Esophagus muscularis mucosa (tissue), 4 donors: Measurements from ENCODE around the gene ZNF677. TPM values are rescaled to one million over a fixed set of nuclear protein-coding genes. Genes with fewer than 3 reads are reported as not detected.
"Not testable (repeated sequence)": the region's sequence is repeated elsewhere in the genome, so short reads cannot be mapped to it uniquely, and the experiment has no call there.

Experiments used
- DNase-seq: peaks from one replicate; pipeline ENCODE4 v3.0.0-alpha.2; 2017; ENCODE audit errors: extremely low spot score
- H3K27ac ChIP-seq, 4 donors: fragments of 200-600 bp; sonication (generic); replicated peaks in 1 of 4; 1 replicate in 3 of 4; 2 replicates in 1 of 4; pipeline ENCODE4 v1.5.1; 2016 to 2019; ENCODE audit warnings: mild to moderate bottlenecking in 1 of 4
- H3K27me3 ChIP-seq, 4 donors: fragments of 200-600 bp; sonication (generic); one replicate each; pipeline versions ENCODE4 v1.5.1 to v1.6.0; 2016 to 2019
- H3K36me3 ChIP-seq, 4 donors: fragments of 200-600 bp; sonication (generic); one replicate each; pipeline ENCODE4 v1.5.1; 2016 to 2019
- H3K4me1 ChIP-seq, 4 donors: fragments of 200-600 bp; sonication (generic); one replicate each; pipeline ENCODE4 v1.5.1; 2016 to 2019
- H3K4me3 ChIP-seq, 4 donors: fragments of 200-600 bp; sonication (generic); 1 replicate in 2 of 4; 2 replicates in 2 of 4; pipeline ENCODE4 v1.5.1; 2016 to 2019; ENCODE audit warnings: mild to moderate bottlenecking in 4 of 4, moderate library complexity in 1 of 4
- H3K9me3 ChIP-seq, 4 donors: fragments of 200-600 bp; sonication (generic); 1 replicate in 3 of 4; 2 replicates in 1 of 4; pipeline ENCODE4 v1.5.1; 2016 to 2019
- CTCF ChIP-seq, 3 experiments: fragments of 200-600 bp in 2 of 3; fragments of 450-650 bp in 1 of 3; sonication (generic) in 2 of 3; IDR thresholded peaks; one replicate each; pipeline ENCODE4 v1.5.1; 2017 to 2019; ENCODE audit warnings: antibody characterized with exemption in 3 of 3, mild to moderate bottlenecking in 2 of 3, moderate library complexity in 1 of 3
- EP300 ChIP-seq: sonication (generic); formaldehyde crosslinking; IDR thresholded peaks from one replicate; pipeline ENCODE4 v1.6.1; 2017; ENCODE audit warnings: antibody characterized with exemption
- POLR2A ChIP-seq: fragments of 450-650 bp; IDR thresholded peaks from one replicate; pipeline ENCODE4 v1.6.1; 2017; ENCODE audit warnings: antibody characterized with exemption, moderate library complexity, mild to moderate bottlenecking, low read depth
- POLR2AphosphoS5 ChIP-seq, 2 donors: sonication (generic); formaldehyde crosslinking; IDR thresholded peaks; one replicate each; pipeline ENCODE4 v1.6.1; 2017; ENCODE audit warnings: antibody characterized with exemption in 2 of 2
- WGBS: methylation state at CpG from one replicate; pipeline ENCODE4 v1.1.5; 2018; 5-methylcytosine and 5-hydroxymethylcytosine counted together
- intact Hi-C: fragments of 100-400 bp; cut with DNase I; formaldehyde crosslinking; loops from one replicate; pipeline ENCODE4 v1.15.1; 2023
- total RNA-seq, 4 donors: library from RNA; depleted of rRNA; stranded (reverse); fragments of >200 nt; gene quantifications; one replicate each; pipeline versions ENCODE4 v1.1.0 to v1.2.1, GENCODE V29; 2016

Gene ZNF677
- total RNA-seq, 4 donors from 2014 or later, result 15.6 to 22.0 (median 17.1) TPM

- no peaks in the 10 kb centered on the region for H3K4me1 ChIP-seq
- H3K4me3 ChIP-seq, result no peak overlapping the region
- no peak overlapping the region for H3K27ac ChIP-seq
- no peak for DNase-seq
- H3K27me3 ChIP-seq, result peaks cover 0 to 43% (median 0%) of the 10 kb centered on the region in 4 donors
- H3K9me3 ChIP-seq, result no peaks in the 10 kb centered on the region
- TF ChIP-seq CTCF (IDR thresholded peaks at IDR 0.05) (no peak), POLR2A (no peak), POLR2AphosphoS5 (IDR thresholded peaks at IDR 0.05) (no peak), EP300 (no peak)
- intact Hi-C loops, result no loop called here
- H3K36me3 ChIP-seq, result no peaks in the 10 kb centered on the region
- WGBS, result 83% methylated on average over 2 of the region's 2 CpGs
These were observed 20.8 kb upstream of the ZNF677 start for GRCh38 chr19:53275480-53275879.

GRCh38 chr19:53272044-53272443, 17.4 kb upstream of the ZNF677 start:
- 85% methylated on average over 9 of the region's 9 CpGs for WGBS
- intact Hi-C loops, result no loop called here
- TF ChIP-seq POLR2AphosphoS5 (IDR thresholded peaks at IDR 0.05), result no peak
- no peak for TF ChIP-seq CTCF (IDR thresholded peaks at IDR 0.05)
- TF ChIP-seq POLR2A, result no peak
- Histone ChIP-seq H3K9me3 (no peaks in the 10 kb centered on the region), H3K36me3 (no peaks in the 10 kb centered on the region), H3K27ac (no peak overlapping the region), H3K27me3 (peaks cover 0 to 21% (median 0%) of the 10 kb centered on the region in 4 donors), H3K4me1 (no peaks in the 10 kb centered on the region), H3K4me3 (no peak overlapping the region)
- no peak for DNase-seq

GRCh38 chr19:53269861-53270260, 15.2 kb upstream of the ZNF677 start:
- H3K9me3 ChIP-seq, intact Hi-C loops, DNase-seq, H3K4me1 ChIP-seq, H3K27ac ChIP-seq, H3K4me3 ChIP-seq, H3K36me3 ChIP-seq: not testable (repeated sequence)
- WGBS, result 87% methylated on average over 8 of the region's 27 CpGs
- H3K27me3 ChIP-seq, result peaks cover 0 to 18% (median 0%) of the 10 kb centered on the region in 4 donors

GRCh38 chr19:53267623-53268022, 12.9 kb upstream of the ZNF677 start, which contains the start of gene VN1R4:
TSS of gene VN1R4 (minus strand) at chr19:53267723. CDS start at chr19:53267665, 58 bp downstream.
- H3K27me3 ChIP-seq, result peaks cover 0 to 14% (median 0%) of the 10 kb centered on the region in 4 donors
- DNase-seq, H3K4me1 ChIP-seq, H3K4me3 ChIP-seq, H3K36me3 ChIP-seq, intact Hi-C loops, H3K27ac ChIP-seq, H3K9me3 ChIP-seq: not testable (repeated sequence)
- WGBS, result 91% methylated on average over 3 of the region's 5 CpGs

GRCh38 chr19:53257715-53258342, 3.2 kb upstream of the ZNF677 start, which contains the start of gene VN1R2:
TSS of gene VN1R2 (plus strand) at chr19:53258292. CDS start at chr19:53258376, 84 bp downstream.
- H3K4me1 ChIP-seq, result peaks cover 9 to 25% (median 13%) of the 10 kb centered on the region in 4 donors
- H3K27me3 ChIP-seq, H3K9me3 ChIP-seq, H3K27ac ChIP-seq, DNase-seq, H3K4me3 ChIP-seq, H3K36me3 ChIP-seq: not testable (repeated sequence)
- 67% methylated on average over 14 of the region's 14 CpGs for WGBS
- intact Hi-C loops, result loop anchor here (5.0 to 10.0 kb wide), 2 partner anchors 61 to 77 kb away; partner anchors contain the start of gene ZNF845

- H3K27me3 ChIP-seq, result no peaks in the 10 kb centered on the region
- intact Hi-C loops, result no loop called here
- H3K4me3 ChIP-seq, result no peak overlapping the region
- TF ChIP-seq EP300, result no peak
- TF ChIP-seq POLR2AphosphoS5 (IDR thresholded peaks at IDR 0.05), result no peak
- TF ChIP-seq CTCF (IDR thresholded peaks at IDR 0.05), result no peak
- no peak for TF ChIP-seq POLR2A
- DNase-seq, result no peak
- H3K36me3 ChIP-seq, result peaks cover 64 to 96% (median 79%) of the 10 kb centered on the region in 4 donors
- H3K4me1 ChIP-seq, result no peaks in the 10 kb centered on the region
- H3K9me3 ChIP-seq, result peaks cover 2 to 90% (median 70%) of the 10 kb centered on the region in 4 donors
- WGBS, result 92% methylated on average over 1 of the region's 1 CpG
- H3K27ac ChIP-seq, result no peak overlapping the region
These were observed 8.2 kb downstream of the ZNF677 start for GRCh38 chr19:53246498-53246897.
